GM12878 (cell line): ENCODE data around the gene SPIRE2. TPM values are rescaled to one million over a fixed set of nuclear protein-coding genes. Genes with fewer than 3 reads are reported as not detected.

Experiments used
- ATAC-seq: fragments of 200-7000 bp; cut with Tn5 transposase; 3 replicates; pipeline ENCODE4 v1.9.1; 2020; ENCODE audit warnings: mild to moderate bottlenecking, moderate library complexity
- BruUV-seq: library from RNA; stranded (reverse); fragments of 400-500 nt; replicated peaks from 2 replicates; lab custom pipeline; 2021; lab: Mats Ljungman, UMichigan
- CTCF ChIA-PET: fragments of 300-600 bp; sonication (Branson Sonifier 250); formaldehyde crosslinking; extraction: SDS; loops from one replicate; lab custom pipeline; 2021; ENCODE audit warnings: inconsistent platforms; lab: Yijun Ruan, JAX
- POLR2A ChIA-PET: fragments of 350-600 bp; formaldehyde crosslinking; extraction: SDS; loops from one replicate; lab custom pipeline; 2021; ENCODE audit warnings: inconsistent platforms; lab: Charles Lee
- RAD21 ChIA-PET: fragments of 300-600 bp; sonication (Branson Sonifier 250); formaldehyde crosslinking; loops from one replicate; lab custom pipeline; 2023; ENCODE audit warnings: antibody characterized with exemption; ENCODE audit not compliant: unreplicated experiment; lab: Charles Lee
- SMC1A ChIA-PET: fragments of 300-600 bp; sonication (Branson Sonifier 250); formaldehyde crosslinking; loops from one replicate; lab custom pipeline; 2023; ENCODE audit not compliant: unreplicated experiment, uncharacterized antibody; lab: Charles Lee
- DNase-seq: peaks from one replicate; pipeline ENCODE4 v3.0.0-alpha.2; 2011; ENCODE audit warnings: low read depth, low spot score
- FAIRE-seq: peaks from 3 replicates; lab custom pipeline; 2011; peaks lifted over from hg19 to GRCh38; lab: Jason Lieb, UNC
- H2AFZ ChIP-seq: 2 replicates; pipeline ENCODE4 v1.6.0; 2011; ENCODE audit warnings: low read depth, low read length, control low read depth; ENCODE audit not compliant: control insufficient read depth
- H3K27ac ChIP-seq: 2 replicates; pipeline ENCODE4 v1.5.1; 2011; ENCODE audit warnings: control low read depth; ENCODE audit not compliant: control insufficient read depth, insufficient read depth
- H3K27me3 ChIP-seq, 2 experiments: replicated peaks in 1 of 2; 2 replicates each; pipeline versions ENCODE4 v1.6.0 to v1.6.1; 2011; ENCODE audit warnings: low read length in 1 of 2; ENCODE audit not compliant: control insufficient read depth in 2 of 2, insufficient read depth in 2 of 2
- H3K36me3 ChIP-seq, 2 experiments: 2 replicates each; pipeline ENCODE4 v1.5.1; 2011; ENCODE audit warnings: low read length in 1 of 2; ENCODE audit not compliant: control insufficient read depth in 2 of 2, insufficient read depth in 2 of 2
- H3K4me1 ChIP-seq: 2 replicates; pipeline ENCODE4 v1.6.1; 2011; ENCODE audit warnings: mild to moderate bottlenecking, low read length, moderate library complexity, mixed read lengths; ENCODE audit not compliant: control insufficient read depth, insufficient read depth
- H3K4me2 ChIP-seq: 2 replicates; pipeline ENCODE4 v1.6.0; 2011; ENCODE audit warnings: control low read depth; ENCODE audit not compliant: control insufficient read depth, insufficient read depth
- H3K4me3 ChIP-seq: fragments of 200-600 bp; sonication (generic); 2 replicates; pipeline ENCODE4 v1.5.1; 2016
- H3K79me2 ChIP-seq: 2 replicates; pipeline ENCODE4 v1.6.0; 2011; ENCODE audit warnings: low read length; ENCODE audit not compliant: control insufficient read depth, insufficient read depth
- H3K9ac ChIP-seq: 2 replicates; pipeline ENCODE4 v1.8.0; 2011; ENCODE audit warnings: low read length, control low read depth, mixed read lengths; ENCODE audit not compliant: control insufficient read depth, insufficient read depth
- H3K9me3 ChIP-seq: replicated peaks from 3 replicates; pipeline ENCODE4 v1.5.1; 2011; ENCODE audit warnings: mild to moderate bottlenecking, low read length; ENCODE audit not compliant: control insufficient read depth, insufficient read depth
- H4K20me1 ChIP-seq: 2 replicates; pipeline ENCODE4 v1.6.0; 2011; ENCODE audit not compliant: control insufficient read depth, insufficient read depth
- CUX1 ChIP-seq: IDR thresholded peaks from 2 replicates; pipeline ENCODE4 v1.6.1; 2012; ENCODE audit warnings: improper control_type of control experiment, low read depth, low read length; ENCODE audit not compliant: insufficient replicate concordance
- POLR2A ChIP-seq: IDR thresholded peaks from 2 replicates; pipeline ENCODE4 v1.6.1; 2011; ENCODE audit warnings: low read depth, mild to moderate bottlenecking, low read length
- TCF3 ChIP-seq: IDR thresholded peaks from 2 replicates; pipeline ENCODE4 v1.6.1; 2012; ENCODE audit warnings: low read depth, mild to moderate bottlenecking, low read length, borderline replicate concordance; ENCODE audit not compliant: insufficient read depth
- WGBS: methylation state at CpG from one replicate; pipeline ENCODE4 v1.1.6; 2016; ENCODE audit warnings: low lambda C conversion rate; ENCODE audit not compliant: insufficient replicate concordance, insufficient coverage; ENCODE audit errors: missing lambda C conversion rate; 5-methylcytosine and 5-hydroxymethylcytosine counted together
- in situ Hi-C: fragments of 300-500 bp; cut with MboI; formaldehyde crosslinking; loops from 9 replicates; pipeline ENCODE4 v1.14.3; 2018; ENCODE audit warnings: mixed read lengths
- intact Hi-C: fragments of 100-400 bp; cut with micrococcal nuclease; formaldehyde crosslinking; loops from one replicate; pipeline ENCODE4 v1.14.2; 2022; ENCODE audit not compliant: unreplicated experiment
- polyA plus RNA-seq, 11 experiments: library from polyadenylated mRNA; depleted of rRNA in 4 of 11; unstranded in 6 of 11; stranded (reverse) in 5 of 11; fragments of >200 nt; fragmentation: Nextera tagmentation in 4 of 11; fragmentation: Illumina TruSeq in 1 of 11; extraction: Ambion mirVana in 4 of 11; extraction: Trizol in 1 of 11; gene quantifications; 1 replicate in 1 of 11; 2 replicates in 10 of 11; pipeline versions ENCODE4 v1.2.1 to v1.2.3, GENCODE V29; 2011 to 2016; ENCODE audit warnings: inconsistent platforms in 2 of 11, missing spikeins in 2 of 11, low read depth in 1 of 11
- total RNA-seq, 4 experiments: library from RNA; depleted of rRNA in 3 of 4; stranded (reverse); fragments of >200 nt in 3 of 4; fragmentation: Illumina TruSeq in 1 of 4; extraction: Trizol in 1 of 4; gene quantifications; 2 replicates each; pipeline versions ENCODE4 v1.2.1 to v1.2.3, GENCODE V29; 2013 to 2021

The SPIRE2 gene
- total and polyA plus RNA-seq, 10 of the 15 experiments (the other 5 are each of a cell fraction or from before 2014, with no cell fraction given), result 0.03 to 0.64 (median 0.27) TPM; not detected in 1

- Histone ChIP-seq H2AFZ (no peak overlapping the region), H3K27ac (no peak overlapping the region), H3K4me1 (peaks cover 15% of the 10 kb centered on the region), H3K27me3 (no peaks in the 10 kb centered on the region), H3K4me2 (no peak overlapping the region), H3K79me2 (peaks cover 14% of the 10 kb centered on the region), H4K20me1 (peaks cover 3% of the 10 kb centered on the region), H3K36me3 (no peaks in the 10 kb centered on the region; a peak in 1 of 4 replicates), H3K4me3 (no peak overlapping the region), H3K9me3 (peaks cover 1% of the 10 kb centered on the region; the same call in 2 of the 3 replicates), H3K9ac (no peak overlapping the region)
- no peak for TF ChIP-seq CUX1
- no peak for TF ChIP-seq TCF3
- TF ChIP-seq POLR2A, result no peak
- ChIA-PET SMC1A (no interaction called here), POLR2A (no interaction called here), CTCF (interaction anchor here (1.1 kb wide), 1 partner anchor 164 kb away, joined by 3 read pairs; no protein-coding TSS in a partner anchor), RAD21 (no interaction called here)
- DNase-seq (no peak), ATAC-seq (no peak), FAIRE-seq (no peak)
- intact Hi-C loops (no loop called here), in situ Hi-C loops (no loop called here)
- WGBS, result 96% methylated on average over 12 of the region's 12 CpGs
- no TSS peak for BruUV-seq
These were observed 41.6 kb downstream of the SPIRE2 start for GRCh38 chr16:89869911-89870310.
